Mammary epithelial cell (primary cell): ENCODE results near the gene CBLB.

Experiments
- EZH2 ChIP-seq: IDR thresholded peaks from 2 replicates; pipeline ENCODE4 v1.6.1; 2012; ENCODE audit warnings: low read length, inconsistent platforms, borderline replicate concordance
- TF ChIP-seq, protein P1 (sequence below), 2 donors: IDR thresholded peaks in 1 of 2; conservative IDR thresholded peaks in 1 of 2; 2 replicates each; pipeline ENCODE4 v1.5.1; 2011 to 2012; ENCODE audit warnings: inconsistent platforms in 2 of 2, low read length in 2 of 2, mild to moderate bottlenecking in 2 of 2, control low read depth in 1 of 2, low read depth in 1 of 2; ENCODE audit not compliant: insufficient read depth in 1 of 2; ENCODE audit errors: extremely low read depth in 1 of 2

DNA sequence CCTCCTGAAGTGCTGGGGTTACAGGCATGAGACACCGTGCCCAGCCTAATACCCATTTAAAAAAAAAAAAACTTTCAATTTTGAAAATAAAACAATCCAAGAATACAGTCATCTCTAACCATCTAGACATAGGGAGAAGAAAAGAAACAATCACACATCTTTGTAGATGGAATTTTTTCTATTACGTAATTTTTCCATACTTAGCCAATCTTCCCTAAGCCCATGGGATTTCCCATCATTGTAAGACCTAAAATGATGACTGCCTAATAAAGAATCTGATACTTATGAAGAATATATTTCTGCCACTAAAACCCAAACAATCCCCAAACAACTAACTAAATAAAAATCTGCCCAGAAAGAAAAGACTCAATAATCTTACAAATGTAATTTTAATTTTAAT, 88.7 kb downstream of the CBLB start:
- TF ChIP-seq, protein P1, sequence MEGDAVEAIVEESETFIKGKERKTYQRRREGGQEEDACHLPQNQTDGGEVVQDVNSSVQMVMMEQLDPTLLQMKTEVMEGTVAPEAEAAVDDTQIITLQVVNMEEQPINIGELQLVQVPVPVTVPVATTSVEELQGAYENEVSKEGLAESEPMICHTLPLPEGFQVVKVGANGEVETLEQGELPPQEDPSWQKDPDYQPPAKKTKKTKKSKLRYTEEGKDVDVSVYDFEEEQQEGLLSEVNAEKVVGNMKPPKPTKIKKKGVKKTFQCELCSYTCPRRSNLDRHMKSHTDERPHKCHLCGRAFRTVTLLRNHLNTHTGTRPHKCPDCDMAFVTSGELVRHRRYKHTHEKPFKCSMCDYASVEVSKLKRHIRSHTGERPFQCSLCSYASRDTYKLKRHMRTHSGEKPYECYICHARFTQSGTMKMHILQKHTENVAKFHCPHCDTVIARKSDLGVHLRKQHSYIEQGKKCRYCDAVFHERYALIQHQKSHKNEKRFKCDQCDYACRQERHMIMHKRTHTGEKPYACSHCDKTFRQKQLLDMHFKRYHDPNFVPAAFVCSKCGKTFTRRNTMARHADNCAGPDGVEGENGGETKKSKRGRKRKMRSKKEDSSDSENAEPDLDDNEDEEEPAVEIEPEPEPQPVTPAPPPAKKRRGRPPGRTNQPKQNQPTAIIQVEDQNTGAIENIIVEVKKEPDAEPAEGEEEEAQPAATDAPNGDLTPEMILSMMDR (conservative IDR thresholded peaks at IDR 0.05 in 1 of 2, IDR thresholded peaks at IDR 0.05 in 1 of 2; ENCODE audit: extremely low read depth in 1 of 2, insufficient read depth in 1 of 2, low read depth in 1 of 2, low read length in 2 of 2): no peak
- no peak for TF ChIP-seq EZH2
